CD4-positive, alpha-beta T cell treated with Interferon gamma for 1 hour (primary cell): Measurements from ENCODE around the gene ANKRD9.

Source experiments
- DNase-seq: peaks from one replicate; pipeline ENCODE4 v3.0.0-alpha.2; 2020

The ANKRD9 gene

GRCh38 chr14:102497998-102498677 lies 11.4 kb downstream of the ANKRD9 start:
- DNase-seq, result no peak

DNA sequence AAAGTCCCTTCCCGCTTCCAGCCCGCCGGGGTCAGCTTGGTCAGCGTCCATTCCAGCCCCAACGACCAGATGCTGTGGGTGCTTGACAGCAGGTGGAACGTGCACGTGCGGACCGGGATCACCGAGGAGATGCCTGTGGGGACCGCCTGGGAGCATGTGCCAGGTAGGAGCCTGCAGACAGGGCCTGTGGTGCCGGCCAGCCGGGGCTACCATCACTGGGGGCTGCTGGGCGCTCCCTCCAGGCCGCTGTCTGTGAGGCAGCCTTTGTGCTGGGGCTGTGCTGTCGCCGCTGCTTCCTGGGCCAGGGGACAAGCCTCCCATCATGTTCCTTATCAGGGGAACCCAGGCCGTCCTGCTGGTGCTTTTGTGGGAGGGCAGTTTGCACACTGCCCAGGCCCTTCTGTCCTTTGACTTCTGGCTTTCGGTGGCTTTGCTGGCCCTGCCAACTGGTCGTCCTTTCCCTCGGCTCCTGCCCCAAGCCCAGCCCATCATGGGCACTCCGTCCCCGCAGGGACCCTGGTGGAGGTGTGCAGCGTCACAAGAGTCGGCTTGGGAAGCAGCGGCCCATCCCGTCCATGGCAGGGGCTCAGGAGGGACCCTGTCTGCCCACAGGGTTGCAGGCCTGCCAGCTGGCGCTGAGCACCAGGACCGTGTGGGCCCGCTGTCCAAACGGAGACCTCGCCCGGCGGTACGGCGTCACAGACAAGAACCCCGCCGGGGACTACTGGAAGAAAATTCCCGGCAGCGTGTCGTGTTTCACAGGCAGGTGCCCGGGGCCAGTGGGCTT lies 12.4 kb downstream of the ANKRD9 start:
- no peak for DNase-seq

DNA sequence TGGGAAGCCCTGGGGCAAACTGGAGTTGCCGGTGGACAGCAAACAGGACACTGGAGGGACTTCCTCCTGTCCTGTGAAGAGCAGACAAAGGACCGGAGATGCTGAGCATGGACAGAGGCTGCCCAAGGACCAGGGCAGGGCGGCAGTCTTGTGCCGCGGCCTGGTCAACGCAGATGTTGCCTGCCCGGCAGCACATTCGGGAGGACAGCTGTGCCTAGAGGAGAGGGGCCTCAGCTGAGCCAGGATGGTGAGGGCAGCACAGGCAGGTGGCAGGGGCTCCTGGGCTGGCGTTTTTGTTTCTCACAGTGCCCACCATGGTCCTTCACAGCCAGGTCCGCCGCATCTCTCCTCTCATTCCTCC lies 13.3 kb downstream of the ANKRD9 start:
- no peak for DNase-seq

GRCh38 chr14:102495491-102496330 lies 13.9 kb downstream of the ANKRD9 start:
- no peak for DNase-seq

- no peak for DNase-seq
These were observed 16.0 kb downstream of the ANKRD9 start for GRCh38 chr14:102493585-102493984.

DNA sequence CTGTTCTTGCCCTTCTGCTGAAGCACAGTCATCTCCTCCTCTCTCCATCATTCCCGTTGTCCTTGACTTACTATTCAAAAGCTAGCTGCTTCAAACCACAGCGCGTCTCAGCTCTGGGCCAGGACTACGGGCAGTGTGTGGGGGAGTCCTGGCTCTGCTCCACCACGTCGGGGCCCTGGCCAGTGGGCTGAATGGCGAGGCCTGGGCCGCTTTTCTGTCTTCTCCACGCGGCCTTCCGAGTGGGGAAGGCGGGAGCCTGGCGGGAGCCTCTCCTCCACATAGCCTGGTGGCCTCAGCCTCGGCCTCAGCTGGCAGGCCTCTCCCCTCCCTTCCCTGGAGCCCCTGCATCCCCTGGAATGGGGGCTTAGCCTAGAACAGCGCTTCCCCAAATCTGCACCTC lies 16.5 kb downstream of the ANKRD9 start:
- DNase-seq, result no peak

DNA sequence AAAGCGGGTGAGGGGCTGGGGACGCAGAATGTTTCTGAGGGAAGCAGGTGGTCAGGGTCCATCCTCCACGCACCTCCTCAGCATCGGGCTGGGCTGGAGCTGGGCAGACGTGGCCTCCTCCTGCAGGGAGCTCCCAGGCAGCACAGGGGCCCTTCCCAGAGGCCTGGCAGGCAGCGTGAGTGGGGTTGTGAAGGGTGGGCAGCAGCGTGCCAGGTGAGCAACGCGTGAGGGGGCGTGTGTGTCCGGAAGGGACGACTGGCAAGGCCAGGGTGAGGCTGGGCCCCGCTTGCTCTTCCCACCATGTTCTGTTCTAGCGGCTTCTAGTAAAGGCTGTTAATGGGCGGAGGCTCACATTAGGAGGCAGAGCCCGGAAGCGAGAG lies 17.1 kb downstream of the ANKRD9 start:
- no peak for DNase-seq

DNA sequence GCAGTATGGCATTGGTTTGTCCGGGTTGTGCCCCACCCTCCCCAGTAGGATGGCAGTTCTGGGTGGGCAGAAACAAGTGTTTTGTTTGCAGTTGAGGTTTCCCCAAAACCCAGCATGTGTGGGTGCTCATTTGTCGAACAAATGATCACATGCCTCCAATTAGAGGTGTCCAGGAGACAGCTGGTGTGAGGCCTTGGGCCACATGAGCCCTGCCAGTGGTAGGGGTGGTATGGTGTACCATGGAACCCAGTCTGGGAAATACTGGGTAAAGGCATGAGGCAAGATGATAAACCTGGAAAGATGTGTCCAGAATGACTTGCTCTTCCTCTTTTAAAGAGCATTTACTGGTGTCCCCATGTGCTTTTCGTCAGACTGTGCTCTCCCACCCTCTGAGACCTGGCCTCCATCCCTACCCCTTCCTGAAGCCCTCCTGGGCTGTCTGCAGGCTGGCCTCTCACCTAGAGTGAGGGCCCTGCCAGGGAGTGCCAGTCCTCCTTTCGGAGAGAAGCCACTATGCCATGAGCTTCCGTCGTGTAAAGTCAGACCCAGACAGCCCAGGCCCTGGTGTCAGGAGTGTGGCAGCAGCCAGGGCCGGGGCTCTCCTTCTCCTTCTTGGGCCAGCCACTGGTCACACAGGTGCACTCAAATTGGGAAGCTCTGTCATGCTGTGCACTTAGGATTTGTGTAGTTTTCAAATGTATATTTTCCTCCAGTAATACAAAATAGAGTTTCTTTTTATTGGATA lies 17.6 kb downstream of the ANKRD9 start:
- no peak for DNase-seq

GRCh38 chr14:102491366-102491765 lies 18.2 kb downstream of the ANKRD9 start:
- DNase-seq, result no peak

- no peak for DNase-seq
These were observed 19.1 kb downstream of the ANKRD9 start for GRCh38 chr14:102490456-102490855.

DNA sequence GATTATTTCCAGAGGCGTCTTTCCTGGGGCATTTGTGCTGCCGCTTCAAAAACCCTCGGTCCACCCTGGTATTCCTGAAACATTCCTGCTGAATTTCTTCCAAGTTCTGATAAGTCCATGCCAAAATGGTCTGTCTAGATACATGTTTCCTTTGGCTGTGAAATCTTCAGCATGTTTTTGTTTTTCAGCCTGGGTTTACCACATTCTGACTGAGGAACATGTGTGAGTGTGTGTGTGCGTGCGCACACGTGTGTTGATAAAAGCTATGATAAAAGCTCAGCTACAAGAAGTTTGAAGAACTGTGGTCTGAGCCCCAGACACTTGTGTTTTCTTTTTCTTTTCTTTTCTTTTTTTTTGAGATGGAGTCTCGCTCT lies 22.4 kb downstream of the ANKRD9 start:
- no peak for DNase-seq

DNA sequence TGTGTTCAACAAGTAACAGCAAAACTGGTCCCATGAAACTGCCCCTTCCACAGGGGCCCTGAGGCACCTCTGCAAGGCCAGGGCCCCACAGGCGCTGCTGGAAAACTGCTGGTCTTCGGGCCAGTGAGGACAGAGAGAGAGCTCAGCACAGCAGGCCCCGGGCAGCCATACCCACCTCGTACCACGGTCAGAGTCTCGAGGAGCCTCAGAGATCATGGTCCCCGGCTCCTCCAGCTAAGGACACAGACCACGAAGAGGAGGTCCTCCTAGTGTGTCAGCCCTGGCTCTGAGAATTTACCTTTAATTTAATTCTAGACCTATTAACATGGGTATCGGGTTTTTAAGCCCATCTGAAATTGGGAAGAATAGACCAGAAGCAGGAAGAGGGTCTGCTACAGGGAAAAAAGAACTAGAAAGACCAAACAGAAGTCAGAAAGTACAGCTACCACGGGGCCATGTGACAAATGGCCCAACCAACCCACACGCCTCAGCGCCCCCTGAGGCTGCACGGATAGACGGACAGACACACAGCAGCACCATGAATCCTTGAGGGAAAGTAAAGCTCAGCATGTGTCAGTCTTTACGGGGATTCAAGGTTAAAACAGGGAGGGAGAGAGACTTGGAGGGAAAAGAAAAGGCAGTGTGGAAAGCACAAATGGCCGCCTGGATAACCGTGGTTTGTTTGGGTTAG lies 22.9 kb downstream of the ANKRD9 start:
- DNase-seq, result no peak

DNA sequence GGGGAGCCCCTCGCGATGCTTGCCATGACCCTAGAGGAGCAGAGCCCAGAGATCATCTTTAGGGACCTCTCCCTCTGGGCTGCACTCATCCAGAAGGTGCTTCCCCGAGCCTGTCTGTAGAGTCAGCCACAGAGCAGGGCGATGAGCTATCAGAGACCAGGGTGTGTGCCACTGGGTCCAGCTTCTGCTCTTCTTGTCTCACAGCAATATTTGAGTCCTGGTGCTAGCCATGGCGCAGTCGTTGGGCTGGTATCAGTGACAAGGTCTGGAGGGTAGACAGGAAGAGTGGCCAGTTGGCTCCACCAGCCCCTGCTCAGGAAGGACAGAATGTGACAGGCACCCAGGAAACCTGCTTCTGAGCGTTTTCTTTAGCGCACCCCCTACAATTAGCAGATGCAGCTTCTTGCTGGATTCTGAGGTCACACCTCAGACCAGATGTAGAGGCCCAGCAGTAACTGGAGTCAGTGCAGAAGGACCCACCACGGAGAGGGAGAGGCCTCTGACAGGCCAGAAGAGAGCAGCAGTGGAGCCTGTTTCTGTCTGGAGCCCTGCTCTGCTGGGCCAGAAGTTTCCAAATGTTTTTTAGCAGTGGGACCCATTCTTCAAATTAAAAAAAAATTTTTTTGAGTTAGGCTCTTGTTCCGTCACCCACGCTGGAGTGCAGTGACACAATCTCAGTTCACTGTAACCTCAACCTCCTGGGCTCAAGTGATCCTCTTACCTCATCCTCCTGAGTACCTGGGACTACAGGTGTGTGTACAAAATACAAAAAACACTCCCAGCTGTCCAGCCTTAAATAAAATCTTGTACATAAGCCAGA lies 23.7 kb downstream of the ANKRD9 start:
- DNase-seq, result no peak

- DNase-seq, result no peak
These were observed 25.3 kb downstream of the ANKRD9 start for GRCh38 chr14:102484316-102484715.

DNA sequence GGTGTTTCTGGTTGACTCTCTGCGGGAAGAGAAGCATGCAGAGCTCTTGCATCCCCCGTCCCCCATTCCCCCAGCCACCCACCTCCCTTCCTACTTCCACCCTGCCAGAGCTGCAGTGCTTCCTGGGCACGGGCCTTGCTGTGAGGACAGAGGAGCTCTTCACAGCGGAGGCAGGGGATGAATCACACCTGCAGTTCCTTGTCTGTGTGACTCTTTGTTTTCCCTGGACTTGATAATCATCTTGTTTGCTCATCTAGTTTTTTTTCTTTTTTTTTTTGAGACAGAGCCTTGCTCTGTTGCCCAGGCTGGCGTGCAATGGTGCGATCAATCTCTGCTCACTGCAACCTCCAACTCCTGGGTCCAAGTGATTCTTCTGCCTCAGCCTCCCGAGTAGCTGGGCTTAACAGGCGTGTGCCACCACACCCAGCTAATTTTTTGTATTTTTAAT lies 27.8 kb downstream of the ANKRD9 start:
- no peak for DNase-seq

DNA sequence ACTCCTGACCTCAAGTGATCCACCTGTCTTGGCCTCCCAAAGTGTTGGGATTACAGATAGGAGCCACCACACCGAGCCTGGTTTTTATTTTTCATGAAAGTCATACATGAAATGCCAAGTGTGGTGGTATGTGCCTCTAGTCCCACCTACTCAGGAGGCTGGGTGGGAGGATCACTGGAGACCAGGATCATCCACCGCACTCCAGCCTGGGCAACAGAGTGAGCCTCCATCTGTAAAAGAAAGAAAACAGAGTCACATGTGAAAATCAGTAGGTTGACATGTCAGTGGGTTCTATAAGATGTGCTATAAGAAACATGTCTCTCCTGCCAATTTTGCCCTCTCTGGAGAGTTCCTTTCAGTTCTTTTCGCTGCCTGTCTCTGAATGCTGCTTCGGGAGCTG lies 28.2 kb downstream of the ANKRD9 start:
- no peak for DNase-seq

GRCh38 chr14:102479777-102480176 lies 29.8 kb downstream of the ANKRD9 start:
- DNase-seq, result no peak

GRCh38 chr14:102479107-102479506 lies 30.5 kb downstream of the ANKRD9 start:
- no peak for DNase-seq

- no peak for DNase-seq
These were observed 34.6 kb downstream of the ANKRD9 start for GRCh38 chr14:102474934-102475333.

DNA sequence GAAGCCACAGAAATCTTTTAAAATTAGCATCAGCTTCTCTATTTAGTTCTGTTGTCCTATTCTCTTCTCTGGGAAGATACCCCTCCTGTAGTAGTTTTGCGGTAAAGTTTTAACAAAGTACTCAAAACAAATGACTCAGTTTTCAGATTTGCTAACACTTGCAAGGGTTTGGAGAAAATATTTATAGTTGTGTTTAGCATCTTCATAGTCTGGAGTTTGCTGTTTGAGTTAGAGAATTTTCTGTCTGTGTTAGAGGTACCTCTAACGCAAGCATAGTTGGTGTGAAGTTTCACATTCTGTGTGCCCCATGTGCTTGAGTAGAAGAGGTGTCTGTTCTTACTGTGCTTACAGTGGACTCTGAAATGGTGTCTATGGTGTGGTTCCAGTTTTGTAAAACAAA lies 36.0 kb downstream of the ANKRD9 start:
- no peak for DNase-seq

GRCh38 chr14:102472791-102473150 lies 36.8 kb downstream of the ANKRD9 start:
- no peak for DNase-seq
